Adipose tissue (tissue), 3 donors: ENCODE results near the gene ABCD3. TPM values are rescaled to one million over a fixed set of nuclear protein-coding genes. Genes with fewer than 3 reads are reported as not detected.
"Not testable (repeated sequence)": the region's sequence is repeated elsewhere in the genome, so short reads cannot be mapped to it uniquely, and the experiment has no call there.

Experiments
- H3K27ac ChIP-seq: one replicate; pipeline ENCODE4 v1.5.1; 2013; ENCODE audit warnings: low read depth, low read length
- WGBS, 3 donors: extraction: QIAGEN DNeasy Blood & Tissue Kit; methylation state at CpG; one replicate each; pipeline ENCODE4 v1.1.7; 2013; 5-methylcytosine and 5-hydroxymethylcytosine counted together
- polyA plus RNA-seq, 3 donors: library from polyadenylated mRNA; stranded (reverse); fragments of 200-250 nt; gene quantifications; one replicate each; pipeline ENCODE4 v1.2.3, GENCODE V29; 2013
- donor health status: healthy with polysubstance abuse.
- donor health status: Bipolar disorder and iron deficiency.
- donor health status: healthy.

Gene ABCD3
- polyA plus RNA-seq, 3 donors, result 12.0 to 15.6 (median 14.2) TPM

DNA sequence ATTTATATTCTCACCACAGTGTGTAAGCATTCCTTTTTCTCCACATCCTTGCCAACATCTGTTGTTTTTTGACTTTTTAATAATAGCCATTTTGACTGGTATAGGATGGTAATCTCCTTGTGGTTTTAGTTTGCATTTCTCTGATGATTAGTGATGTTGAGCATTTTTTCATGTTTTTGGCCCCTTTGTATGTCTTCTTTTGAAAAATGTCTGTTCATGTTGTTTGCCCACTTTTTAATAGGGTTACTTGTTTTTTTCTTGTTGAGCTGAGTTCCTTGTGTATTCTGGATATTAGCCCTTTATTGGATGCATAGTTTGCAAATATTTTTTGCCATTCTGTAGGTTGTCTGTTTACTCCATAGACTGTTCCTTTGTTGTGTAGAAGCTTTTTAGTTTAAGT is 24.9 kb downstream of the ABCD3 start:
- not testable (repeated sequence) for H3K27ac ChIP-seq

GRCh38 chr1:94444819-94445218 is 26.6 kb downstream of the ABCD3 start:
- H3K27ac ChIP-seq, result not testable (repeated sequence)
- WGBS, 3 donors, result 65 to 100% (median 80%) methylated on average over 3 of the region's 3 CpGs

- 95 to 98% (median 98%) methylated on average over 8 of the region's 8 CpGs for WGBS, 3 donors
These were observed 27.5 kb downstream of the ABCD3 start for GRCh38 chr1:94445733-94446132.

GRCh38 chr1:94446177-94446576 is 28.0 kb downstream of the ABCD3 start:
- WGBS, 3 donors, result 93 to 96% (median 96%) methylated on average over 6 of the region's 6 CpGs
- not testable (repeated sequence) for H3K27ac ChIP-seq

More at GRCh38 chr1:94445733-94446132, 27.5 kb downstream of the ABCD3 start:
- H3K27ac ChIP-seq, result not testable (repeated sequence)

- 99 to 100% (median 99%) methylated on average over 3 of the region's 3 CpGs for WGBS, 3 donors
- not testable (repeated sequence) for H3K27ac ChIP-seq
These were observed 30.6 kb downstream of the ABCD3 start for GRCh38 chr1:94448741-94449140.

DNA sequence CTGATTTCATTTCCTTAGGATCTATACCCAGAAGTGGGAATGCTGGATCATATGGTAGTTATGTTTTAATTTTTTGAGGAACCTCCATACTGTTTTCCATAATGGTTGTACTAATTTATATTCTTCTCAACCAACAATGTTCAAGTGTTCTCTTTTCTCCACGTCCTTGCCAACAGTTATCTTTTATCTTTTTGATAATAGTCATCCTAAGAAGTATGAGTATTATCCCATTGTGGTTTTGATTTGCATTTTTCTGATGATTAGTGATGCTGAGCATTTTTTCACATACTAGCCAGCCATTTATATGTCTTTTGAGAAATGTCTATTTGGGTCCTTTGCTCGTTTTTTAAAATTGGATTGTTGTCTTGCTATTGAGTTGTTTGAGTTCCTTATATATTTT is 38.5 kb downstream of the ABCD3 start:
- WGBS, 3 donors, result 81 to 88% (median 82%) methylated on average over 2 of the region's 2 CpGs
- H3K27ac ChIP-seq, result no peak overlapping the region

DNA sequence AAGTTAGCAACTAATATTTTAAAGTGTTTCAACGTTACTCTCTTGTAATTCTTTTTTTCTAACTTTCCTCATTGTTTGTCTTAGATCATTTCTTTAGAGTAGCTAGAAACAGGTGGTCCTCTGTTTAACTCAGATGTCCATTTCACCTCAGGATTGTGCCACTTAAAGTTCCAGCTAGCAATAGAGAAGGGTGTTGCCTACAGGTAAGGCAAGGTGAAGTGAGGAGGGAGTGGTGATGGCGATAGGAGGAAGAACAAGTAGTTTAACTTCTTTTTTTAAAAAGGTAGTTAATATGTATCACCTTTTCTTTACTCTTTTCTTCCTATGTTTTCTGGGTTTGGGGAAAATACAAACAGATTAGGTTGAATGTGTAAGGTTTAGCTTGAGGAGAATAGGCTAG is 44.4 kb downstream of the ABCD3 start:
- WGBS, 3 donors, result 56 to 92% (median 80%) methylated on average over 2 of the region's 2 CpGs
- H3K27ac ChIP-seq, result no peak overlapping the region

GRCh38 chr1:94463056-94463764 is 45.0 kb downstream of the ABCD3 start:
- no peak overlapping the region for H3K27ac ChIP-seq
- 63 to 83% (median 68%) methylated on average over 3 of the region's 3 CpGs for WGBS, 3 donors

GRCh38 chr1:94463765-94464330 is 45.7 kb downstream of the ABCD3 start:
- H3K27ac ChIP-seq, result no peak overlapping the region
- WGBS, 3 donors, result 43 to 57% (median 51%) methylated on average over 3 of the region's 3 CpGs

DNA sequence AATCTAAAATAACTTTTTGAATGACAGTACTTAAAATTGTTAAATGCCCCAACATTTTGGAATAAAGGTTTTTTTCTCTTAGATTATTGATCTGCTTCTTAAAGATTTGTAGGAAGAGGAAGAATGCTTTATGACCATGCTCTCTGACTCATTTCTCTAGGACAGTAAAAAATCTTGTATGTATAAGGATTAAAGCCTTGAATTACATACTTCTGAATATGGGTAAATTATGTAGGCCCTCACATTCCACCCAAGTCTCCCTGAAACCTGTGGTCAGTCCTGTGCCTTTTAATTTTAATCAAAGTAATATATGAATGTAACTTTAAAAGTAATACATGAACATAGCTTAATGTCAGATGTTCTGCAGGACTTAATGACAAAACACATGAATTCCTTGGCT is 50.5 kb downstream of the ABCD3 start:
- no peak overlapping the region for H3K27ac ChIP-seq

DNA sequence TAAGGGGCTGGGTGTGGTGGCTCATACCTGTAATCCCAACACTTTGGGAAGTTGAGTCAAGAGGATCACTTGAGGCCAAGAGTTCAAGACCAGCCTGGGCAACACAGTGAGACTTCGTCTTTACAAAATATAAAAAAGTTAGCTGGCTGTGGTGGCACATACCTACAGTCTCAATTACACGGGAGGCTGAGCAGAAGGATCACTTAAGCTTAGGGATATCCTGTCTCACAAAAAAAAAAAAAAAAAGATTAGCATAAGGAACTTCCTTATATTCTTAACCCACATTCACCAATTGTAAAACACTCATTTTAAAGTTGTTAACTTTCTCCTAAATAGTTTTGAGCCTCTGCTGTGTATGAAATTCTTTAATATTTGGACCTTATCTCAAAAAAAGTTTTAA is 53.1 kb downstream of the ABCD3 start:
- WGBS, 3 donors, result 72 to 91% (median 90%) methylated on average over 2 of the region's 2 CpGs

GRCh38 chr1:94475232-94475631 is 57.0 kb downstream of the ABCD3 start:
- H3K27ac ChIP-seq, result no peak overlapping the region

More for the DNA sequence above, 53.1 kb downstream of the ABCD3 start:
- no peak overlapping the region for H3K27ac ChIP-seq

DNA sequence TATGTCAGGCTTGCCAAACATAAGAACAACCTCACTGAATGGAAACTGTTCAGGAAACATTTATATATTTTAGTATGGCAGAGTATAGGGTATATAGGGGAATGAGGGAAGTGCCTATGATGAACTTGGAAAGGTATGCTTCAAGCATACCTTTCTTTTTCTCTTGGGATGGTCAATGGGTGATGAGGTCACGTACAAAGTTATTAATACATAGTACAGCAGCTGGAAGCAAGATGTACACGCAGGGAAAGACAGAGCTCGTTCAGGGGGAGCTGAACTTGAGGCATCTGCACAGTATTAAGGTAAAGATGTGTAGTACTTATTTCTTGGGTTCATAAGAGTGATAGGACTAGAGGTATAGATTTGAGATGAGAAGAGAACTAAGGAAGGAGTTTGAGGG is 61.5 kb downstream of the ABCD3 start:
- H3K27ac ChIP-seq, result no peak overlapping the region
- 84 to 87% (median 84%) methylated on average over 3 of the region's 3 CpGs for WGBS, 3 donors

- H3K27ac ChIP-seq, result no peak overlapping the region
- WGBS, 3 donors, result 11 to 19% (median 12%) methylated on average over 4 of the region's 4 CpGs
These were observed 63.3 kb downstream of the ABCD3 start for GRCh38 chr1:94481473-94481933.

- 82 to 95% (median 88%) methylated on average over 5 of the region's 5 CpGs for WGBS, 3 donors
- no peak overlapping the region for H3K27ac ChIP-seq
These were observed 68.8 kb downstream of the ABCD3 start for GRCh38 chr1:94486990-94487389.

DNA sequence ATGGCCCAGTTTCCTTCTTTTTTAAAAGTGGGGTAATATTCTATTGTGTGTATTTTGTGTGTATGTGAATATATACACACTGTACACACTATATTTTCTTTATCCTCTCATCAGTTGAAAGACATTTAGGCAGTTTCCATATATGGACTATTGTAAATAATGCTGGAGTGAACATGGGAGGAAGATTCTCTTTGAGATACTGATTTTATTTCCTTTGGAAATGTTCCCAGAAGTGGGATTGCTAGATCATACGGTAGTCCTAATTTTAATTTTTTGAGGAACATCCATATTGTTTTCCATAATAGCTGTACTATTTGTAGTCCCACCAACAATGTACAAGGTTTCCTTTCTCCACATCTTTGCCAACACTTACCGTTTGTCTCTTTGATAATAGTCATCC is 72.4 kb downstream of the ABCD3 start:
- no peak overlapping the region for H3K27ac ChIP-seq
- WGBS, 3 donors, result 59 to 79% (median 59%) methylated on average over 2 of the region's 2 CpGs

DNA sequence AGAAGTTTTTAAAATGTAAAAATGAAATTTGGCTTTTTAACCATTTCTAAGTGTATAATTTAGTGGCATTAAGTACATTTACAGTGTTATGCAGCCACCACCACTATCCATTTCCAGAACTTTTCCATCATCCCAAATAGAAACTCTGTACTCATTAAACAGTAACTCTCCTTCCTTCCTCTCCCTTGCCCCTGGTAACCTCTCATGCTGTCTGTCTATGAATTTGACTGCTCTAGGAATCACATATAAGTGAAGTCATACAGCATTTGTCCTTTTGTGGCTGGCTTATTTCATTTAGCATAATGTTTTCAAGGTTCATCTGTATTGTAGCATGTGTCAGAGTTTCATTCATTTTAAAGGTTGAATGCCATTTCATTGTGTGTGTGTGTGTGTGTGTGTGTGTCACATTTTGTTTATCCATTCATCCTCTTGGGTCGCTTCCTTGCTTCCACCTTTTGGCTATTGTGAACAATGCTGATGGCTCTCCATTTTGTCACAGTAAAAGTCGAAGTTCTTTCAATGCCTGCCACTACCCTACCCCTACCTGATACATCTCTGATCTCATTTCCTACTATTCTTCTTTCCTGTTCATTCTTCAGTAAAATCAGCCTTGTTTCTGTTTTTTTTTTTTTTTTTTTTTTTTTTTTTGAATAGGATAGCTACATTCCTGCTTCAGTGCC is 78.0 kb downstream of the ABCD3 start:
- WGBS, 3 donors, result 83 to 95% (median 86%) methylated on average over 2 of the region's 2 CpGs

GRCh38 chr1:94501426-94501825 is 83.2 kb downstream of the ABCD3 start:
- no peak overlapping the region for H3K27ac ChIP-seq
- WGBS, 3 donors, result 72 to 88% (median 84%) methylated on average over 2 of the region's 2 CpGs

More for the DNA sequence above, 78.0 kb downstream of the ABCD3 start:
- no peak overlapping the region for H3K27ac ChIP-seq

DNA sequence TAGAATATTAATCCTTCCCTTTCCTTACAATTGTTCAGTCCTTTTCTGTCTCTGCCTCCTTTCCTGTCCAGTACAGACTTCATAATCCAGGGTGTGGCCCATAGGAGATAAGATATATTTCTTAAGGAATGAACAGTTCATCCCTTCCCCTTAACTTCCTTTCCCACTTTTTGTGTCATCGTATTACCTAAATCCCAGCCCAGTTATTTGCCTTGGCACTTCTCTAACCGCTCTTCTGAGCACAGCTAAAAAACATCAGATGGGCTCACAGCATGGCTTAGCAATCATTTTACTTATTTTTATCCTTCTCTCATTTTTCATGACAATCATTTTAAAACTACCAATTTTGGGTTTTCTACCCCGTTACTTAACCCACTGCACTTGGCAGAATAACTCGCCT is 83.7 kb downstream of the ABCD3 start:
- WGBS, 3 donors, result 89 to 92% (median 92%) methylated on average over 4 of the region's 4 CpGs
- H3K27ac ChIP-seq, result no peak overlapping the region

GRCh38 chr1:94503153-94503552 is 85.0 kb downstream of the ABCD3 start:
- 82 to 86% (median 85%) methylated on average over 4 of the region's 4 CpGs for WGBS, 3 donors
- H3K27ac ChIP-seq, result no peak overlapping the region
